ENCODE measurements around the gene ZBED1.

- TF ChIP-seq, protein P1, sequence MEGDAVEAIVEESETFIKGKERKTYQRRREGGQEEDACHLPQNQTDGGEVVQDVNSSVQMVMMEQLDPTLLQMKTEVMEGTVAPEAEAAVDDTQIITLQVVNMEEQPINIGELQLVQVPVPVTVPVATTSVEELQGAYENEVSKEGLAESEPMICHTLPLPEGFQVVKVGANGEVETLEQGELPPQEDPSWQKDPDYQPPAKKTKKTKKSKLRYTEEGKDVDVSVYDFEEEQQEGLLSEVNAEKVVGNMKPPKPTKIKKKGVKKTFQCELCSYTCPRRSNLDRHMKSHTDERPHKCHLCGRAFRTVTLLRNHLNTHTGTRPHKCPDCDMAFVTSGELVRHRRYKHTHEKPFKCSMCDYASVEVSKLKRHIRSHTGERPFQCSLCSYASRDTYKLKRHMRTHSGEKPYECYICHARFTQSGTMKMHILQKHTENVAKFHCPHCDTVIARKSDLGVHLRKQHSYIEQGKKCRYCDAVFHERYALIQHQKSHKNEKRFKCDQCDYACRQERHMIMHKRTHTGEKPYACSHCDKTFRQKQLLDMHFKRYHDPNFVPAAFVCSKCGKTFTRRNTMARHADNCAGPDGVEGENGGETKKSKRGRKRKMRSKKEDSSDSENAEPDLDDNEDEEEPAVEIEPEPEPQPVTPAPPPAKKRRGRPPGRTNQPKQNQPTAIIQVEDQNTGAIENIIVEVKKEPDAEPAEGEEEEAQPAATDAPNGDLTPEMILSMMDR (IDR thresholded peaks at IDR 0.05; ENCODE audit: insufficient read depth, low read length, poor library complexity, severe bottlenecking): no peak
- TF ChIP-seq EZH2phosphoT487 (conservative IDR thresholded peaks at IDR 0.05; ENCODE audit: low read length): no peak
Measured at GRCh38 chrX:2542826-2543521, 42.2 kb upstream of the ZBED1 start.
